Measurements from ENCODE around the gene RAD18.

Gene RAD18

GRCh38 chr3:8942746-8943488, 20.4 kb downstream of the RAD18 start:
- no peak for TF ChIP-seq EZH2phosphoT487 (IDR thresholded peaks at IDR 0.05; ENCODE audit: borderline replicate concordance, low read length)
- Histone ChIP-seq H3K4me1 (ENCODE audit: control insufficient read depth, low read length) (no peaks in the 10 kb centered on the region), H4K20me1 (ENCODE audit: control insufficient read depth, insufficient read depth, low read depth, low read length) (no peaks in the 10 kb centered on the region), H3K36me3 (ENCODE audit: control insufficient read depth, low read length) (peaks cover 82% of the 10 kb centered on the region), H3K79me2 (ENCODE audit: control insufficient read depth, low read length) (peaks cover 2% of the 10 kb centered on the region; the same call in 1 of the 2 replicates), H3K4me3 (ENCODE audit: low read length) (no peak overlapping the region), H3K27me3 (ENCODE audit: control insufficient read depth, low read length) (no peaks in the 10 kb centered on the region), H3K27ac (ENCODE audit: low read depth, low read length) (no peak overlapping the region), H3K9me3 (ENCODE audit: control insufficient read depth, insufficient read depth, low read length) (no peaks in the 10 kb centered on the region), H3F3A (ENCODE audit: control insufficient read depth, insufficient read depth) (no peaks in the 10 kb centered on the region), H3K4me2 (ENCODE audit: low read length) (no peak overlapping the region), H3K9me2 (replicated peaks; ENCODE audit: control insufficient read depth, low read length) (no peaks in the 10 kb centered on the region)

GRCh38 chr3:8942115-8942514, 21.2 kb downstream of the RAD18 start:
- no peaks in the 10 kb centered on the region for H3K9me2 ChIP-seq (replicated peaks; ENCODE audit: control insufficient read depth, low read length)
- no peaks in the 10 kb centered on the region for H4K20me1 ChIP-seq (ENCODE audit: control insufficient read depth, insufficient read depth, low read depth, low read length)
- peaks cover 83% of the 10 kb centered on the region for H3K36me3 ChIP-seq (ENCODE audit: control insufficient read depth, low read length)
- H3K4me1 ChIP-seq (ENCODE audit: control insufficient read depth, low read length) = no peaks in the 10 kb centered on the region
- TF ChIP-seq CTCF (IDR thresholded peaks at IDR 0.05; ENCODE audit: low read depth, low read length, poor library complexity, severe bottlenecking) = no peak
- TF ChIP-seq EZH2phosphoT487 (IDR thresholded peaks at IDR 0.05; ENCODE audit: borderline replicate concordance, low read length) = no peak
- no peaks in the 10 kb centered on the region for H3K79me2 ChIP-seq (ENCODE audit: control insufficient read depth, low read length)
- H3K27me3 ChIP-seq (ENCODE audit: control insufficient read depth, low read length) = no peaks in the 10 kb centered on the region
- no peaks in the 10 kb centered on the region for H3K9me3 ChIP-seq (ENCODE audit: control insufficient read depth, insufficient read depth, low read length)
- no peak overlapping the region for H3K4me2 ChIP-seq (ENCODE audit: low read length)
- H3K27ac ChIP-seq (ENCODE audit: low read depth, low read length) = no peak overlapping the region
- H3K4me3 ChIP-seq (ENCODE audit: low read length) = no peak overlapping the region
- no peaks in the 10 kb centered on the region for H3F3A ChIP-seq (ENCODE audit: control insufficient read depth, insufficient read depth)

GRCh38 chr3:8938021-8938420, 25.3 kb downstream of the RAD18 start:
- Histone ChIP-seq H3K4me1 (ENCODE audit: control insufficient read depth, low read length) (no peaks in the 10 kb centered on the region), H3K9me3 (ENCODE audit: control insufficient read depth, insufficient read depth, low read length) (no peaks in the 10 kb centered on the region), H3F3A (ENCODE audit: control insufficient read depth, insufficient read depth) (no peaks in the 10 kb centered on the region), H3K27me3 (ENCODE audit: control insufficient read depth, low read length) (no peaks in the 10 kb centered on the region), H3K4me3 (ENCODE audit: low read length) (no peak overlapping the region), H3K27ac (ENCODE audit: low read depth, low read length) (no peak overlapping the region), H3K9me2 (replicated peaks; ENCODE audit: control insufficient read depth, low read length) (no peaks in the 10 kb centered on the region), H4K20me1 (ENCODE audit: control insufficient read depth, insufficient read depth, low read depth, low read length) (no peaks in the 10 kb centered on the region), H3K4me2 (ENCODE audit: low read length) (no peak overlapping the region), H3K79me2 (ENCODE audit: control insufficient read depth, low read length) (no peaks in the 10 kb centered on the region), H3K36me3 (ENCODE audit: control insufficient read depth, low read length) (peaks cover 93% of the 10 kb centered on the region)
- TF ChIP-seq CTCF (IDR thresholded peaks at IDR 0.05; ENCODE audit: low read depth, low read length, poor library complexity, severe bottlenecking) (peak; percentile 32), EZH2phosphoT487 (IDR thresholded peaks at IDR 0.05; ENCODE audit: borderline replicate concordance, low read length) (no peak)
